ENCODE data around the gene MYO1H.

The MYO1H gene

DNA sequence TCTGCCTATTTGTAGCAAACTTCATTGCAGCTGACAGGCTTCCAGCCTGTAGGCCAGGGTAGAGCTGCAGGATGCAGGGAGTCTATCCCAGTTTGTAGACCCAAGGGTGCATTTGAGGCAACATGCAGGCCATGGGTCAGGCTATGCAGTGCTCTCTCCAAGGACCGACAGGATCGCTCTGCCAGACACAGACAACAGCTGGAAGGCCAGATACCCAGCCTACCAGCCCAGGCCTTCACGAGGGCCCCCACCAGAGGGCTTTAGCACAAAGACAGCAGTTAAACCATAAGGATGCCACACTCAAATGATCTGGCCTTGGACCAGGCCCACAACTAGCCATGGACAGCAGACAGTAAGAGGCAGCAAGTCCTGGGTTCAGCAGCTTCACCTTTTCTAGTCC lies 119.1 kb downstream of the MYO1H start:
- Histone ChIP-seq H3K27ac (ENCODE audit: extremely low read depth, low read depth, low read length) (no peak overlapping the region), H3K4me3 (ENCODE audit: low read depth, low read length) (no peak overlapping the region), H3K36me3 (ENCODE audit: control insufficient read depth in 2 of 2, insufficient read depth in 1 of 2, low read length in 2 of 2) (peaks cover 0 to 52% of the 10 kb centered on the region in 2 experiments; a peak in 2 of 3 replicates), H3K4me1 (ENCODE audit: control insufficient read depth, insufficient read depth, low read length) (peaks cover 16% of the 10 kb centered on the region), H3K9me3 (ENCODE audit: control insufficient read depth, insufficient read depth, low read depth, low read length) (no peaks in the 10 kb centered on the region)
- CTCF ChIA-PET: no interaction called here
- POLR2A ChIA-PET: interaction anchor here (1.1 kb wide), 1 partner anchor 10 kb away, joined by 5 read pairs; the partner anchor contains the start of genes KCTD10 and UBE3B
- no peak for TF ChIP-seq ZNF473 (tag by site-specific recombination; IDR thresholded peaks at IDR 0.05)

DNA sequence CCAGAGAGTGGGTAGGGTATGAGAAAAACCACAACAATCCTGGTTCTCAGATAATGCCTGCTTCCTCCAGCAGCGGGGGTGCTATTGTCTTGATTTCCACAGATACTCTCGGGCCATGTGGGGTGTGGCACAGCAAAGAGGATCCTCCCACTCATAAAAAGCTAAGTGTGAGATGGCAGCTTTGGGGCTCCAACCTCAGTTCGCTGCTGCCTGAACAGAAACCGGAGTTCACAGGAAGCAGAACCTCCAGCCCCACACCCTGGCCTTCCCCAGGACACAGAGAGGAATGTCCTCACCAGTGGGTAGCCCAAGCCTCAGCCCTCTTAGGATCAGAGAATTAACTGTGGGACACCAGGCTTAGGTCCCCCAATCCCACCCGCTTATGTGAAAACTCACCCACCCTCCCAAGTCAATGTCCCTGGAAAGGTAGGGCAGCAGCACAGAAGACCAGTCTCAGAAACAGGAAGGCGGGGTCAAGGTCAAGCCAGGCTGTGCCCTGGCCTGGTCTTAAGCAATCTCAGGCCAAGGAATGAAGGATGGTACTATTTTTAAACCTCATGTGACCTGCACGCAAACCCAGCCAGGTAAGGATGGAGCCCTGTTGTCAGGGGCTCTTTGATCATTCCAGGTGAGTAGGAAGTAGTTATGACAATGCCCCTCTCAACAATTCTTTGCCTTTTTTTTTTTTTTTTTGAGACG lies 120.4 kb downstream of the MYO1H start:
- ChIA-PET CTCF (interaction anchor here (0.6 to 1.7 kb wide), 4 partner anchors 40 to 1290 kb away, joined by 3 to 11 read pairs (median 6); no protein-coding TSS in a partner anchor), POLR2A (no interaction called here)
- Histone ChIP-seq H3K4me3 (ENCODE audit: low read depth, low read length) (no peak overlapping the region), H3K9me3 (ENCODE audit: control insufficient read depth, insufficient read depth, low read depth, low read length) (no peaks in the 10 kb centered on the region), H3K4me1 (ENCODE audit: control insufficient read depth, insufficient read depth, low read length) (peaks cover 9% of the 10 kb centered on the region), H3K27ac (ENCODE audit: extremely low read depth, low read depth, low read length) (no peak overlapping the region), H3K36me3 (ENCODE audit: control insufficient read depth in 2 of 2, insufficient read depth in 1 of 2, low read length in 2 of 2) (peaks cover 0 to 55% of the 10 kb centered on the region in 2 experiments; a peak in 2 of 3 replicates)
- TF ChIP-seq KLF1 (tag by site-specific recombination; IDR thresholded peaks at IDR 0.05): peak; percentile 71
- no peak for TF ChIP-seq ZFP37 (tag by site-specific recombination; IDR thresholded peaks at IDR 0.05)

DNA sequence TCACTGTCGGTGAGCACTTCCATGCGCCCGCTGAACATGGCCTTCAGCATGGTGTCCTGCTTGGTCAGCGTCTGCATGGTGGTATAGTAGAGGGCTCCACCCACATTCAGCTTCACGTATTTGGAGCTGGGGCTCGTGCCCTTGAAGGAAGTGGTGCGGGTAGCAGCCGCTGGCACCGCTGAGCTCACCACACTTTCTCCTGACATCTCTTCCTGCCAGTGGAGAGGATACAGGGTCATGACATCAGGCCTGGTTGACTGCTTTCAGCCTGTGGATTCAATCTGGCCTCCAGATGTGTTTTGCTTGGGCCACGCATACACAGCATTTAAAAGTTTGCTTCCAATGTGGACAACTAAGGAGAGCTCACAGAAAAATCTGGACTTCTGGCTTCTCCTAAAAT lies 121.8 kb downstream of the MYO1H start:
- TF ChIP-seq SALL2 (tag by site-specific recombination; IDR thresholded peaks at IDR 0.05; ENCODE audit: borderline replicate concordance) (no peak), ZBTB17 (tag by site-specific recombination; IDR thresholded peaks at IDR 0.05) (no peak), ZBTB21 (tag by site-specific recombination; IDR thresholded peaks at IDR 0.05) (no peak), ZNF544 (tag by site-specific recombination; IDR thresholded peaks at IDR 0.05) (no peak)
- no peaks in the 10 kb centered on the region for H3K9me3 ChIP-seq (ENCODE audit: control insufficient read depth, insufficient read depth, low read depth, low read length)
- no peak overlapping the region for H3K27ac ChIP-seq (ENCODE audit: extremely low read depth, low read depth, low read length)
- peaks cover 0 to 55% of the 10 kb centered on the region in 2 experiments; a peak in 2 of 3 replicates for H3K36me3 ChIP-seq (ENCODE audit: control insufficient read depth in 2 of 2, insufficient read depth in 1 of 2, low read length in 2 of 2)
- H3K4me3 ChIP-seq (ENCODE audit: low read depth, low read length): no peak overlapping the region
- CTCF ChIA-PET: interaction anchor here (0.6 to 2.5 kb wide), 4 partner anchors 36 to 335 kb away, joined by 3 to 13 read pairs (median 7); no protein-coding TSS in a partner anchor
- POLR2A ChIA-PET: interaction anchor here (1.1 kb wide), 1 partner anchor 8 kb away, joined by 4 read pairs; the partner anchor contains the start of genes KCTD10 and UBE3B
- no peaks in the 10 kb centered on the region for H3K4me1 ChIP-seq (ENCODE audit: control insufficient read depth, insufficient read depth, low read length)

- Histone ChIP-seq H3K27ac (ENCODE audit: extremely low read depth, low read depth, low read length) (no peak overlapping the region), H3K9me3 (ENCODE audit: control insufficient read depth, insufficient read depth, low read depth, low read length) (no peaks in the 10 kb centered on the region), H3K4me3 (ENCODE audit: low read depth, low read length) (no peak overlapping the region), H3K36me3 (ENCODE audit: control insufficient read depth in 2 of 2, insufficient read depth in 1 of 2, low read length in 2 of 2) (peaks cover 0 to 23% of the 10 kb centered on the region in 2 experiments; a peak in 1 of 3 replicates), H3K4me1 (ENCODE audit: control insufficient read depth, insufficient read depth, low read length) (peaks cover 5% of the 10 kb centered on the region; the same call in 1 of the 2 replicates)
- POLR2A ChIA-PET: interaction anchor here (1.0 kb wide), 1 partner anchor 10 kb away, joined by 3 read pairs; no protein-coding TSS in a partner anchor
- CTCF ChIA-PET: interaction anchor here (0.6 to 6.5 kb wide), 6 partner anchors 11 to 303 kb away, joined by 3 to 38 read pairs (median 3); no protein-coding TSS in a partner anchor
- TF ChIP-seq ZNF777 (tag by site-specific recombination; IDR thresholded peaks at IDR 0.05; ENCODE audit: borderline replicate concordance): no peak
- TF ChIP-seq ZNF391 (tag by site-specific recombination; IDR thresholded peaks at IDR 0.05; ENCODE audit: borderline replicate concordance, low read depth): no peak
- TF ChIP-seq ZNF785 (tag by site-specific recombination; IDR thresholded peaks at IDR 0.05): no peak
- no peak for TF ChIP-seq ZNF146 (tag by site-specific recombination; IDR thresholded peaks at IDR 0.05)
- TF ChIP-seq GLI2 (tag by site-specific recombination; IDR thresholded peaks at IDR 0.05; ENCODE audit: borderline replicate concordance, low read depth): no peak
- no peak for TF ChIP-seq SETDB1 (IDR thresholded peaks at IDR 0.05; ENCODE audit: insufficient read length, low read length)
- TF ChIP-seq REPIN1 (tag by site-specific recombination; IDR thresholded peaks at IDR 0.05; ENCODE audit: low read depth): no peak
- TF ChIP-seq, protein P1, sequence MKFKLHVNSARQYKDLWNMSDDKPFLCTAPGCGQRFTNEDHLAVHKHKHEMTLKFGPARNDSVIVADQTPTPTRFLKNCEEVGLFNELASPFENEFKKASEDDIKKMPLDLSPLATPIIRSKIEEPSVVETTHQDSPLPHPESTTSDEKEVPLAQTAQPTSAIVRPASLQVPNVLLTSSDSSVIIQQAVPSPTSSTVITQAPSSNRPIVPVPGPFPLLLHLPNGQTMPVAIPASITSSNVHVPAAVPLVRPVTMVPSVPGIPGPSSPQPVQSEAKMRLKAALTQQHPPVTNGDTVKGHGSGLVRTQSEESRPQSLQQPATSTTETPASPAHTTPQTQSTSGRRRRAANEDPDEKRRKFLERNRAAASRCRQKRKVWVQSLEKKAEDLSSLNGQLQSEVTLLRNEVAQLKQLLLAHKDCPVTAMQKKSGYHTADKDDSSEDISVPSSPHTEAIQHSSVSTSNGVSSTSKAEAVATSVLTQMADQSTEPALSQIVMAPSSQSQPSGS (tag by site-specific recombination; IDR thresholded peaks at IDR 0.05; ENCODE audit: low read depth): no peak
- no peak for TF ChIP-seq YY1 (tag by site-specific recombination; IDR thresholded peaks at IDR 0.05)
- TF ChIP-seq ZBTB20 (tag by site-specific recombination; IDR thresholded peaks at IDR 0.05): no peak
- TF ChIP-seq, protein P2, sequence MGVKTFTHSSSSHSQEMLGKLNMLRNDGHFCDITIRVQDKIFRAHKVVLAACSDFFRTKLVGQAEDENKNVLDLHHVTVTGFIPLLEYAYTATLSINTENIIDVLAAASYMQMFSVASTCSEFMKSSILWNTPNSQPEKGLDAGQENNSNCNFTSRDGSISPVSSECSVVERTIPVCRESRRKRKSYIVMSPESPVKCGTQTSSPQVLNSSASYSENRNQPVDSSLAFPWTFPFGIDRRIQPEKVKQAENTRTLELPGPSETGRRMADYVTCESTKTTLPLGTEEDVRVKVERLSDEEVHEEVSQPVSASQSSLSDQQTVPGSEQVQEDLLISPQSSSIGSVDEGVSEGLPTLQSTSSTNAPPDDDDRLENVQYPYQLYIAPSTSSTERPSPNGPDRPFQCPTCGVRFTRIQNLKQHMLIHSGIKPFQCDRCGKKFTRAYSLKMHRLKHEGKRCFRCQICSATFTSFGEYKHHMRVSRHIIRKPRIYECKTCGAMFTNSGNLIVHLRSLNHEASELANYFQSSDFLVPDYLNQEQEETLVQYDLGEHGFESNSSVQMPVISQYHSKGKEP (tag by site-specific recombination; IDR thresholded peaks at IDR 0.05): no peak
- no peak for TF ChIP-seq ZNF133 (tag by site-specific recombination; IDR thresholded peaks at IDR 0.05)
- no peak for TF ChIP-seq ZNF549 (tag by site-specific recombination; IDR thresholded peaks at IDR 0.05)
- no peak for TF ChIP-seq ZNF175 (tag by site-specific recombination; IDR thresholded peaks at IDR 0.05)
- TF ChIP-seq KLF17 (tag by site-specific recombination; IDR thresholded peaks at IDR 0.05): no peak
- TF ChIP-seq ZFP37 (tag by site-specific recombination; IDR thresholded peaks at IDR 0.05): no peak
- TF ChIP-seq ZNF24 (tag by site-specific recombination; IDR thresholded peaks at IDR 0.05): no peak
- no peak for TF ChIP-seq ZNF558 (tag by site-specific recombination; IDR thresholded peaks at IDR 0.05)
Measured at GRCh38 chr12:109473006-109473405, 125.3 kb downstream of the MYO1H start.
